Adipose tissue (tissue), 3 donors: Measurements from ENCODE around the gene SCT. TPM values are rescaled to one million over a fixed set of nuclear protein-coding genes. Genes with fewer than 3 reads are reported as not detected.

Source experiments
- H3K27ac ChIP-seq: one replicate; pipeline ENCODE4 v1.5.1; 2013; ENCODE audit warnings: low read depth, low read length
- WGBS, 3 donors: extraction: QIAGEN DNeasy Blood & Tissue Kit; methylation state at CpG; one replicate each; pipeline ENCODE4 v1.1.7; 2013; 5-methylcytosine and 5-hydroxymethylcytosine counted together
- polyA plus RNA-seq, 3 donors: library from polyadenylated mRNA; stranded (reverse); fragments of 200-250 nt; gene quantifications; one replicate each; pipeline ENCODE4 v1.2.3, GENCODE V29; 2013
- donor health status: healthy with polysubstance abuse.
- donor health status: Bipolar disorder and iron deficiency.
- donor health status: healthy.

SCT gene
- polyA plus RNA-seq, 3 donors, result not detected

DNA sequence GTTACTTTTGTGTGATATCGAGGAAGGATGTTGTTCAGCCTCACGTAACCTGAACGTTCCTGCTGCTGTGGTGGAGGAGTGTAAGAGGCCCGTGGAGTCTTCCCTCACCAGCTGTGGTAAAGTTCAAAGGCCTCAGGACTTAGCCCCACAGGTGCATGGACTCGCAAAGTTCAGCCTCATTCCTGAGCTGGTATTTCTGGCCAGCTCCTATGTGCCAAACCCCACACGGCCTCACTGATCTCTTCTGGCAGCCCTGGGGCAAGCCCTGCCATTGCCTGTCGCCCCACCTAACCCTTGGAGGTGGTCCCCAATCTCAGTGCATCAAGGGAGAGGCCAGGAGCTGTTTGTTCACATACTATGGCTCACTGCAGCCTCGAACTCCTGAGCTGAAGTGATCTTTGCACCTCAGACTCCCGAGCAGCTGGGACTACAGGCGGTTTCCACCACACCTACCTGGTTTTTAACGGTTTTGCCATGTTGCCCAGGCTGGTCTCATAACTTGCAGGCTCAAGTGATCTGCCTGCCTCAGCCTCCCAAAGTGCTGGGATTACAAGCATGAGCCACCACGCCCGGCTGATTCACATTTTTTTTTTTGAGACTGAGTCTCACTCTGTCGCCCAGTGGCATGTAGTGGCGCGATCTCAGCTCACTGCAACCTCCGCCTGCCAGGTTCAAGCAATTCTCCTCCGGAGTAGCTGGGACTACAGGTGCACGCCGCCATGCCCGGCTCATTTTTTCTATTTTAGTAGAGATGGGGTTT, 48.5 kb downstream of the SCT start:
- H3K27ac ChIP-seq, result no peak overlapping the region
- 60 to 78% (median 74%) methylated on average over 21 of the region's 21 CpGs for WGBS, 3 donors

GRCh38 chr11:577611-577894, 49.4 kb downstream of the SCT start:
- H3K27ac ChIP-seq, result no peak overlapping the region
- WGBS, 3 donors, result 35 to 66% (median 62%) methylated on average over 6 of the region's 6 CpGs

DNA sequence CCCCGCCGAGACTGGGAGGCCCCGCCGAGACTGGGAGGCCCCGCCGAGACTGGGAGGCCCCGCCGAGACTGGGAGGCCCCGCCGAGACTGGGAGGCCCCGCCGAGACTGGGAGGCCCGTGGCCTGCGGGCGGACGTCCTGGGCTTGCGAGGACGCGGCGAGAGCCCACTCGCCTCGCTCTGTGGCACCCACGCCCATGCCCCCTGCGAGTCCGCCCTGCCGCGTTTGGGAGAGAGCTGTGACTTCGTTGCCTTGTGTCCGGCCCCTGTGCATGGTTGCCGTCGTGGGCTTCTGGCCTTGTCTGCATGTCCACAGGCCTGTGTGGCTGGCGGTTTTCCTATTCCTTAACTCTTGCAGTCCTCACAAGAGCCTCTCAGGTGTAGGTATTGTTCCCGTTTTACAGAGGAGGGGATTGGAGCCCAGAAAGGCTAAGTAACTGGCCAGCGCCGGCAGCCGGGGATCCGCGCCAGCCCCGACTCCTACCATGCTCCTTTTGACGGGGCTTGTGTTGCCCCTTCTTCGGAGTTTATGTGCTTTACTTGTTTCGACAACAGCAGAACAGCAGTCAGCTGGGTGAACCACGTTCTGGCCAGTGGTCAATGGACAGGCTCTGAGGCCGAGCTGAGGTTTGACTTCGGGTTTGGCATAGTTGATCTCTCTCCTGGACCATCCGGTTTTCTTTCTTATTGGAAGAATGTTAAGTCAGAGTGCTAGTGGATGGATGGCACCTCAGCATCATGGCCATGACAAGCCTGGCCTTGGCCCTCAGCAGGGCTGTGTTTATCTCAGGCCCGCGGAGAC, 50.0 kb downstream of the SCT start:
- WGBS, 3 donors, result 2 to 6% (median 5%) methylated on average over 38 to 44 of the region's 48 CpGs

More for the DNA sequence above, 50.0 kb downstream of the SCT start:
- no peak overlapping the region for H3K27ac ChIP-seq

Other genes with a start within 250 kb of the SCT start
- 10 to 100 TPM in 1 of 3 donors, 1 to 10 TPM in 2; 1.0 to 15.4 (median 3.4) TPM for gene PKP3, start 233.0 kb downstream of the SCT start, polyA plus RNA-seq
- 10 to 100 TPM; 39.4 to 99.3 (median 49.2) TPM for gene SIGIRR, start 212.2 kb downstream of the SCT start, polyA plus RNA-seq
- gene ANO9, start 185.2 kb downstream of the SCT start, polyA plus RNA-seq, result 10 to 100 TPM in 1 of 3 donors, 1 to 10 TPM in 1, under 1 TPM in 1; 0.45 to 14.3 (median 2.7) TPM
- 10 to 100 TPM; 18.1 to 23.4 (median 22.0) TPM for gene PTDSS2, start 176.9 kb downstream of the SCT start, polyA plus RNA-seq
- gene RNH1, start 119.9 kb downstream of the SCT start, polyA plus RNA-seq, result 100 to 1,000 TPM in 2 of 3 donors, 10 to 100 TPM in 1; 93.4 to 217 (median 208) TPM
- gene HRAS, start 91.6 kb downstream of the SCT start, polyA plus RNA-seq, result 10 to 100 TPM; 34.1 to 76.3 (median 58.1) TPM
- gene LRRC56, start 89.7 kb downstream of the SCT start, polyA plus RNA-seq, result 1 to 10 TPM in 2 of 3 donors, under 1 TPM in 1; 0.86 to 1.5 (median 1.4) TPM
- 1 to 10 TPM; 1.2 to 5.2 (median 1.9) TPM for gene LMNTD2, start 66.4 kb downstream of the SCT start, polyA plus RNA-seq
- gene RASSF7, start 66.2 kb downstream of the SCT start, polyA plus RNA-seq, result 10 to 100 TPM in 2 of 3 donors, 1 to 10 TPM in 1; 6.1 to 43.9 (median 11.4) TPM
- 10 to 100 TPM in 2 of 3 donors, 1 to 10 TPM in 1; 8.9 to 19.8 (median 16.0) TPM for gene PHRF1, start 50.7 kb downstream of the SCT start, polyA plus RNA-seq
- 10 to 100 TPM; 20.7 to 49.3 (median 22.1) TPM for gene IRF7, start 11.2 kb downstream of the SCT start, polyA plus RNA-seq
- gene CDHR5, start 2.2 kb downstream of the SCT start, polyA plus RNA-seq, result under 1 TPM in 2 of 3 donors, not detected in 1; 0.39 to 0.74 TPM
- under 1 TPM in 2 of 3 donors, not detected in 1; 0.16 to 0.18 TPM for gene DRD4, start 10.1 kb upstream of the SCT start, polyA plus RNA-seq
- gene DEAF1, start 68.0 kb upstream of the SCT start, polyA plus RNA-seq, result 10 to 100 TPM; 18.3 to 28.0 (median 18.8) TPM
- gene TMEM80, start 68.6 kb upstream of the SCT start, polyA plus RNA-seq, result 10 to 100 TPM; 18.6 to 27.0 (median 19.8) TPM
- 10 to 100 TPM; 11.2 to 54.5 (median 29.2) TPM for gene EPS8L2, start 79.0 kb upstream of the SCT start, polyA plus RNA-seq
- gene TALDO1, start 120.3 kb upstream of the SCT start, polyA plus RNA-seq, result 100 to 1,000 TPM in 2 of 3 donors, 10 to 100 TPM in 1; 99.7 to 306 (median 185) TPM
- gene GATD1, start 150.3 kb upstream of the SCT start, polyA plus RNA-seq, result 10 to 100 TPM; 15.4 to 33.4 (median 32.5) TPM
- gene CEND1, start 162.9 kb upstream of the SCT start, polyA plus RNA-seq, result under 1 TPM in 2 of 3 donors, not detected in 1; 0.04 to 0.09 TPM
- 10 to 100 TPM; 11.1 to 53.6 (median 40.1) TPM for gene SLC25A22, start 171.1 kb upstream of the SCT start, polyA plus RNA-seq
- gene PIDD1, start 178.1 kb upstream of the SCT start, polyA plus RNA-seq, result 10 to 100 TPM in 2 of 3 donors, 1 to 10 TPM in 1; 9.2 to 16.5 (median 12.4) TPM
- 1,000 to 10,000 TPM; 1,158 to 3,822 (median 2,898) TPM for gene RPLP2, start 182.8 kb upstream of the SCT start, polyA plus RNA-seq
- gene PNPLA2, start 191.7 kb upstream of the SCT start, polyA plus RNA-seq, result 1,000 to 10,000 TPM in 1 of 3 donors, 100 to 1,000 TPM in 2; 309 to 2,521 (median 389) TPM
- gene CRACR2B, start 200.7 kb upstream of the SCT start, polyA plus RNA-seq, result 100 to 1,000 TPM in 1 of 3 donors, 10 to 100 TPM in 2; 36.7 to 174 (median 50.7) TPM
- gene CD151, start 205.8 kb upstream of the SCT start, polyA plus RNA-seq, result 100 to 1,000 TPM; 495 to 757 (median 531) TPM
- 100 to 1,000 TPM; 126 to 454 (median 290) TPM for gene POLR2L, start 215.3 kb upstream of the SCT start, polyA plus RNA-seq
- gene TSPAN4, start 215.7 kb upstream of the SCT start, polyA plus RNA-seq, result 100 to 1,000 TPM in 2 of 3 donors, 10 to 100 TPM in 1; 34.1 to 122 (median 115) TPM